Activated CD4-positive, alpha-beta T cell treated with anti-CD3 and anti-CD28 coated beads, Interleukin-2, Interleukin-6, amounts not matched to agents 100 ng/mL and 50 ng/mL, durations not matched to agents 16 hours and 8 hours (primary cell): ENCODE results near the gene NUDT4.
"Not testable (repeated sequence)": the region's sequence is repeated elsewhere in the genome, so short reads cannot be mapped to it uniquely, and the experiment has no call there.

Experiments used
- DNase-seq: peaks from one replicate; pipeline ENCODE4 v3.0.0-alpha.2; 2020

NUDT4 gene

DNA sequence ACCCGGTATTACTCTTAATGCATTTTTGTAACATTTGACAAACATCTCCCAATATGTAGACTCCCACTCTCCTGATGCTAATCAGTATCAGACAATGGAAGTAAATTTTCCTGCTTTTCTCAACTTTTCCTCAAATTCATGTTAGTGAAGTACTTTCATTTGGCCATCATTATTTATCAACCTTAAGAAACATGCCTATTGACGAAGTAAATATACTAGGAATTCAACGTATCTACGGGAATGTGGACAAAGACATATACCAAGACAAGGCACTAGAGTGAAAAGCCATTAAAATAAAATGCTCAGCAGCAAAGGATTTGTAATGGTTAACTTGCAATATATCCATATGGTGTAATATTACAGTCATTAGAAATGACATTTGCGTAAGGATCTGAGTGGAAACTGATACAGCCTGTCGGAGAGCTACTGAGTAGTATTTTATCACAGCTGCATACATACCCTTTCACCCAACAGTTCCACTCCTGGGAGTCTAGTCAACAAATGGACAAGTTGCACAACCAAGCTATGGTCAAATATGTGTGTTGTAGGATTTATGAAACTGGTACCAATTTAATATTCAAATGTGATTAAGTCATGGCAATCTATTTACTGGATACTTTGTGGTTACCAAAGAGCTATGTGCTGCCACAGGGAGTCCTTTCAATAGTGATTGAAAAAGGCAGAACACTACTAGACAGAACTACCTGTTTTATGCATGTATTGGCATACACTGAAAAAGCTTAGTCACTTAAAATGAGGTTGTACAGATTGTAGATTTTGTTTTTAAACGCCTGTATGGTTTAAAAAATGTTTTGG lies 26.5 kb downstream of the NUDT4 start:
- no peak for DNase-seq

- DNase-seq, result no peak
Measured at GRCh38 chr12:93404961-93405849, 27.5 kb downstream of the NUDT4 start.

GRCh38 chr12:93407054-93407962 lies 29.6 kb downstream of the NUDT4 start:
- no peak for DNase-seq

DNA sequence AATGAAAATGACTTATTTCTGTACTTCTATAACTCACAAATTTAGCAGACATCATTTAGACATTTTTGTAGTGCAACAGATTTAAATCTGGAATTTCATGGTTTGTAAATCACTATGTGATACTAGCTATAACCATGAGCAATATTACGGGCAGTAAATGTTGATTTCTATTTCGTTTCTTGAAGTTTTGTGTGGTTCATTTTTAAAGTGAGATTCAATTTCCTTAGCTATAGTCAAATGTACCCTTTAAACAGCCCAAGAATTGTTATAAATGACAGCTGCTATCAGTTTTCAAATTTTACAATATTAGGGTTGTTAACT lies 30.2 kb downstream of the NUDT4 start:
- DNase-seq, result no peak

GRCh38 chr12:93408813-93409212 lies 31.1 kb downstream of the NUDT4 start:
- no peak for DNase-seq

GRCh38 chr12:93409343-93410187 lies 31.8 kb downstream of the NUDT4 start:
- not testable (repeated sequence) for DNase-seq

DNA sequence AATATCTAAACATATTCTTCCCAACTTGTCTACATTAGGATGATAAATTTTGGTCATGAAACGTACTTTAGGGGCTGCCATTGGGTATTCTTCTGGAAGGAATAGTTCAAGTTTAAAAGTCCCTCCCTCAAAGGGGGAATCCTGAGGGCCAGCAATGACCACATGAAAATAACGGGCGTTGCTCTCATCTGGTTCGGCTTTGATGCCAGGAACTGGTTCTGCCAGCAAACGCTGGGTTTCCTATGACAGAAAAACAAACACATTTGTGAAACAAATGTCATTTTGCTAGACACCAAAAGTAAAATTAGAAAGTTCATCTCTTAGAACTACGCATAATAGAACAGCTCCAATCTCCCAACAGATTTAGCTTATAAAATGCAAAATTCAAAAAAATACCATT lies 33.3 kb downstream of the NUDT4 start:
- DNase-seq, result not testable (repeated sequence)

DNA sequence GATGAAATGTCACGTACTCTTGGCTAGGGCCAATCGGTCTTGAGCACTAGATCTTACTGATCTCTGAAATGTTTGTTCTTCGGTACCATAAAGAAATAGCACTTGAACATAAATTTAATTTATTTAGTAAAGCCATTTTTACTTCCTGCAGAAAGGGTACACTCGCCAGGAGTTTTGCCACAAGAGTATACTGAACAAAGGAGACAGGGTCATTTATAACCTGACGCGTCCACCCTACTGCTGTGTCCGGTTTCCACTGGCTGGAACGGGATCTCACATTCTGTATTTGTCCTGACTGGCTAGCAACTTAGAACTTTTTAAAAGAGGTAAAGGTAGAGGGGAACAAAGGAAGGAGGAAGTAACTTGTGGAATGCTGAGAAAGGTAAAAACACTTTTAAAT lies 34.7 kb downstream of the NUDT4 start:
- not testable (repeated sequence) for DNase-seq

GRCh38 chr12:93413064-93413463 lies 35.3 kb downstream of the NUDT4 start:
- no peak for DNase-seq

GRCh38 chr12:93415723-93416464 lies 38.2 kb downstream of the NUDT4 start:
- peak; percentile 51 for DNase-seq

DNA sequence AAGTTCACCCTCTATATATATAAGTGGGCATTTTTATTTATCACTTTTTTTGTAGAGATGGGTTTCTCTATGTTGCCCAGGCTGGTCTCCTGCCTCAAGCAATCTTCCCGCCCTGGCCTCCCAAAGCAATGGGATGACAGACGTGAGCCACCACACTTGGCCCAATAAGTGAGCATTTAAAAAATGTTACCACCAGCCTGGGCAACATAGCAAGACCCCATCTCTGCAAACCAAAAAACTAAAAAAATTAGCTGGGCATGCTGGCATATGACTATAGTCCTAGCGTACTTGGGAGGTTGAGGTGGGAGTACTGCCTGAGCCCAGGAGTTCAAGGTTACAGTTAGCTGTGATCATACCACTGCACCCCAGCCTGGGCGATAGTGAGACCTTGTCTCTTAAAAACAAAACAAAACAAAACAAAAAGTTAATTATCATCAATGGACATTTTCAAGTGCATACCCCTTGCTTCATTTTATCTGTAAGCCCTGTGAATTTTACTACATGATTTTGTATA lies 40.3 kb downstream of the NUDT4 start:
- no peak for DNase-seq

GRCh38 chr12:93419388-93420034 lies 41.8 kb downstream of the NUDT4 start:
- no peak for DNase-seq

- no peak for DNase-seq
Measured at GRCh38 chr12:93422050-93422449, 44.3 kb downstream of the NUDT4 start.

- no peak for DNase-seq
Measured at GRCh38 chr12:93425736-93426411, 48.1 kb downstream of the NUDT4 start.

DNA sequence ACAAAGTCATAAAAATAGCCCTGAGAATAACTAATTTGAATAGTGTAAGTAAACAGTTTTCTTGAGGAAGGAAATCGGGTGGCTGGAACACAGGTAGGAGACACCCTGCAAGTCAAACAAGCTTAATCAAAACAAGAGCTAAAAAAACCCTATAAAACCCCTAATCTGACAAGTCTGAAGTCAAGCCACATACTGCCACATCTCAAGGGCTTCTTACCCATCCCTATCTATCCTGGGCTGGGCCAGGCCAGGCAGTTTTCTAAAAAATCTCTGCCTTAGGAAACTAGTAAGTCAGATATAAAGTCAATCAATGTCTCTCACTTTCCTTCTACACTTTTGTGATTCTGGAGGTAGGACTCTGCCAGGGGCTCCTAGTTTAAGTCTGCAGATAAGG lies 48.7 kb downstream of the NUDT4 start:
- DNase-seq, result no peak

- DNase-seq, result no peak
Measured at GRCh38 chr12:93427779-93428564, 50.2 kb downstream of the NUDT4 start.

DNA sequence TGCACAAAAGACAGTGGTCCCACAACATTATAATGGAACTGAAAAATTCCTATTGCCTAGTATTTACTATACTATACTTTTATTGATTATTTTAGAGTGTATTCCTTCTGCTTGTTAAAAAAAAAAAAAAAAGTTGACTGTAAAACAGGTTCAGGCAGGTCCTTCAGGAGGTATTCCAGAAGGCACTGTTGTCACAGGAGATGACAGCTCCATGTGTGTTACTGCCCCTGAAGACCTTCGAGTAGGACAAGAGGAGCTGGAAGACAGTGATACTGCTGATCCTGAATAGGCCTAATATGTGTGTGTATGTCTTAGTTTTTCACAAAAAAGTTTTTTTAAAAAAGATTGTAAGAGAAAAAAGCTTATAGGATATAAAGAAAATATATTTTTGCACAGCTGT lies 51.7 kb downstream of the NUDT4 start:
- DNase-seq, result no peak

- DNase-seq, result no peak
Measured at GRCh38 chr12:93429852-93430251, 52.1 kb downstream of the NUDT4 start.

DNA sequence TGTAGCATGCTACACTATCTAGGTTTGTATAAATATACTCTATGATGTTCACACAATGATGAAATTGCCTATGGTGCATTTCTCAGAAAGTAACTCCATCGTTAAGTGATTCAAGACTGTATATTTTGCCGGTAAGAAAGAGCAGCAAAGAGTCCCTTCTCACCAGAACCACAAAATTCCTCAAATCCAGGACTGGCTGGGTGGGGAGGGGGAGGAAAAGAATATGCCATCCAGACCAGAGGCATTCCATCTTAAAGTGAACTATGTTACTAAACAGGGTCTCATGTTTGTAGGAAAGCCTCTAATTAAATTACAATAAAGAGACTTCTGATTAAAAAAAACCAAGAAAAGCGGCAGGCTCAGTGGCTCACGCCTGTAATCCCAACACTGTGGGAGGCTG lies 52.6 kb downstream of the NUDT4 start:
- no peak for DNase-seq
